Panc1 (cell line): Measurements from ENCODE around the gene CAPN8. TPM values are rescaled to one million over a fixed set of nuclear protein-coding genes. Genes with fewer than 3 reads are reported as not detected.

Source experiments
- ATAC-seq: fragments of 200-7000 bp; cut with Tn5 transposase; 2 replicates; pipeline ENCODE4 v1.9.1; 2020; ENCODE audit warnings: mild to moderate bottlenecking, moderate library complexity
- BruUV-seq: library from RNA; stranded (reverse); fragments of 400-500 nt; replicated peaks from 2 replicates; lab custom pipeline; 2021; lab: Mats Ljungman, UMichigan
- CTCF ChIA-PET: fragments of 300-600 bp; sonication (Branson Sonifier 250); formaldehyde crosslinking; loops from one replicate; lab custom pipeline; 2022; ENCODE audit warnings: antibody characterized with exemption; lab: Charles Lee
- POLR2A ChIA-PET: fragments of 300-600 bp; sonication (Branson Sonifier 250); formaldehyde crosslinking; loops from one replicate; lab custom pipeline; 2022; ENCODE audit warnings: antibody characterized with exemption; lab: Charles Lee
- DNase-seq: peaks from one replicate; pipeline ENCODE4 v3.0.0-alpha.2; 2010; ENCODE audit warnings: low read depth, low spot score
- H3K27ac ChIP-seq: 2 replicates; pipeline ENCODE4 v1.5.1; 2011; ENCODE audit warnings: mild to moderate bottlenecking, low read length, inconsistent platforms
- H3K27me3 ChIP-seq: fragments of 200-500 bp; sonication (Bioruptor generic); 2 replicates; pipeline ENCODE4 v1.6.0; 2014; ENCODE audit warnings: low read length, inconsistent platforms; ENCODE audit not compliant: control insufficient read depth, insufficient read depth
- H3K36me3 ChIP-seq: fragments of 200-500 bp; sonication (Bioruptor generic); 2 replicates; pipeline ENCODE4 v1.5.1; 2014; ENCODE audit warnings: inconsistent platforms, mild to moderate bottlenecking, low read length, moderate library complexity; ENCODE audit not compliant: control insufficient read depth, insufficient read depth
- H3K4me1 ChIP-seq: 2 replicates; pipeline ENCODE4 v1.5.1; 2011; ENCODE audit warnings: inconsistent platforms, mild to moderate bottlenecking, low read length, moderate library complexity; ENCODE audit not compliant: control insufficient read depth, insufficient read depth
- H3K4me3 ChIP-seq, 2 experiments: 2 replicates each; pipeline ENCODE4 v1.5.1; 2011 to 2012; ENCODE audit warnings: low read depth in 2 of 2, low read length in 2 of 2, mild to moderate bottlenecking in 2 of 2, inconsistent platforms in 1 of 2, moderate library complexity in 1 of 2
- H3K9me3 ChIP-seq: fragments of 200-500 bp; sonication (Bioruptor generic); 2 replicates; pipeline ENCODE4 v1.5.1; 2014; ENCODE audit warnings: low read depth, mild to moderate bottlenecking, inconsistent platforms, low read length, moderate library complexity; ENCODE audit not compliant: control insufficient read depth, insufficient read depth
- POLR2AphosphoS5 ChIP-seq: IDR thresholded peaks from 2 replicates; pipeline ENCODE4 v1.6.1; 2012; ENCODE audit warnings: mild to moderate bottlenecking, low read depth, low read length, moderate library complexity
- SIN3A ChIP-seq: IDR thresholded peaks from 2 replicates; pipeline ENCODE4 v1.6.1; 2012; ENCODE audit warnings: low read depth, mild to moderate bottlenecking, low read length, moderate library complexity, borderline replicate concordance; ENCODE audit not compliant: insufficient read depth
- TCF7L2 ChIP-seq: IDR thresholded peaks from 2 replicates; pipeline ENCODE4 v1.6.1; 2011; ENCODE audit warnings: mild to moderate bottlenecking, low read depth, low read length, inconsistent platforms
- in situ Hi-C: cut with HindIII; loops from 2 replicates; pipeline ENCODE4 v1.10.0; 2016; ENCODE audit warnings: low sequenced_read_pairs, low pct_unique_long_range_greater_than_20kb
- intact Hi-C: fragments of 100-400 bp; cut with micrococcal nuclease; formaldehyde crosslinking; loops from one replicate; pipeline ENCODE4 v1.10.0; 2022; ENCODE audit not compliant: unreplicated experiment
- total RNA-seq: library from RNA; stranded (reverse); gene quantifications from one replicate; pipeline ENCODE4 v1.2.1, GENCODE V29; 2021; ENCODE audit not compliant: unreplicated experiment
- TF ChIP-seq, protein P1 (sequence below): fragments of 450-650 bp; IDR thresholded peaks from 2 replicates; pipeline ENCODE4 v1.5.1; 2017; ENCODE audit warnings: mild to moderate bottlenecking
- TF ChIP-seq, protein P2 (sequence below), 2 experiments: IDR thresholded peaks; 2 replicates each; pipeline ENCODE4 v1.6.1; 2011 to 2012; ENCODE audit warnings: low read depth in 2 of 2, control low read depth in 1 of 2, low read length in 1 of 2, mild to moderate bottlenecking in 1 of 2, moderate library complexity in 1 of 2; ENCODE audit not compliant: insufficient read depth in 1 of 2

The CAPN8 gene
- total RNA-seq, 1 experiment from 2014 or later: 0.28 TPM

DNA sequence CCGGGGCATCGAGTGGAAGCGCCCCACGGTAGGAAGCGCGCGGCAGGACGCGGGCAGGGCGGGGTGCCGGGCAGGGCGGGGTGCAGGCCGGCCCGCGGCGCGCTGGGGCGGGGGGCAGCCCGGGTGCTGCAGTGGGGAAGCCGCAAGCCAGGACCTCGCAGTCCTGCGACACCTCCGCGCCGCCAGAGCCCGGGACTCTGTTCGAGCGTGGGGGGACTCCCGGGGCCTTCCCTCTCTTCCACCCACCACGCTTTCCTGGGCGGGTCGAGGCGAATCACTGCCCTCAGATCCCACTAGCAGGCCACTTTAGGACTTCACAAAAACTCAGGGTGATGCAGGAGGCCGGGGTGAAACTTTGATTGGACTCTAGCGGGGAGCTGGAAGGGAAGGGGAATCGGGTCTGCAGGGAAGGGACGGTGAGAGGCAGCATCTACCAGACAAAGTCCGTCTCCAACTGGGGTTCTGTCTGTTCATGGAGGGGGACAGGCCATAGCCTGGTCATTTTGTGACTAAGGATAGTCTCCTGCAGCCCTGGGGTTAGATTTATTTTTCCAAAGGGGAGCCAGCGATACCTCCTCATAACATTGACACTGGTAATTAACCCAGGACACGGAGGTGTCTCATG, 47.5 kb upstream of the CAPN8 start:
- peak overlapping the region; percentile 96 for H3K27ac ChIP-seq
- no peak for DNase-seq
- H3K9me3 ChIP-seq: no peaks in the 10 kb centered on the region
- no peak for TF ChIP-seq TCF7L2
- TF ChIP-seq, protein P1, sequence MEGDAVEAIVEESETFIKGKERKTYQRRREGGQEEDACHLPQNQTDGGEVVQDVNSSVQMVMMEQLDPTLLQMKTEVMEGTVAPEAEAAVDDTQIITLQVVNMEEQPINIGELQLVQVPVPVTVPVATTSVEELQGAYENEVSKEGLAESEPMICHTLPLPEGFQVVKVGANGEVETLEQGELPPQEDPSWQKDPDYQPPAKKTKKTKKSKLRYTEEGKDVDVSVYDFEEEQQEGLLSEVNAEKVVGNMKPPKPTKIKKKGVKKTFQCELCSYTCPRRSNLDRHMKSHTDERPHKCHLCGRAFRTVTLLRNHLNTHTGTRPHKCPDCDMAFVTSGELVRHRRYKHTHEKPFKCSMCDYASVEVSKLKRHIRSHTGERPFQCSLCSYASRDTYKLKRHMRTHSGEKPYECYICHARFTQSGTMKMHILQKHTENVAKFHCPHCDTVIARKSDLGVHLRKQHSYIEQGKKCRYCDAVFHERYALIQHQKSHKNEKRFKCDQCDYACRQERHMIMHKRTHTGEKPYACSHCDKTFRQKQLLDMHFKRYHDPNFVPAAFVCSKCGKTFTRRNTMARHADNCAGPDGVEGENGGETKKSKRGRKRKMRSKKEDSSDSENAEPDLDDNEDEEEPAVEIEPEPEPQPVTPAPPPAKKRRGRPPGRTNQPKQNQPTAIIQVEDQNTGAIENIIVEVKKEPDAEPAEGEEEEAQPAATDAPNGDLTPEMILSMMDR: no peak
- TF ChIP-seq, protein P2, sequence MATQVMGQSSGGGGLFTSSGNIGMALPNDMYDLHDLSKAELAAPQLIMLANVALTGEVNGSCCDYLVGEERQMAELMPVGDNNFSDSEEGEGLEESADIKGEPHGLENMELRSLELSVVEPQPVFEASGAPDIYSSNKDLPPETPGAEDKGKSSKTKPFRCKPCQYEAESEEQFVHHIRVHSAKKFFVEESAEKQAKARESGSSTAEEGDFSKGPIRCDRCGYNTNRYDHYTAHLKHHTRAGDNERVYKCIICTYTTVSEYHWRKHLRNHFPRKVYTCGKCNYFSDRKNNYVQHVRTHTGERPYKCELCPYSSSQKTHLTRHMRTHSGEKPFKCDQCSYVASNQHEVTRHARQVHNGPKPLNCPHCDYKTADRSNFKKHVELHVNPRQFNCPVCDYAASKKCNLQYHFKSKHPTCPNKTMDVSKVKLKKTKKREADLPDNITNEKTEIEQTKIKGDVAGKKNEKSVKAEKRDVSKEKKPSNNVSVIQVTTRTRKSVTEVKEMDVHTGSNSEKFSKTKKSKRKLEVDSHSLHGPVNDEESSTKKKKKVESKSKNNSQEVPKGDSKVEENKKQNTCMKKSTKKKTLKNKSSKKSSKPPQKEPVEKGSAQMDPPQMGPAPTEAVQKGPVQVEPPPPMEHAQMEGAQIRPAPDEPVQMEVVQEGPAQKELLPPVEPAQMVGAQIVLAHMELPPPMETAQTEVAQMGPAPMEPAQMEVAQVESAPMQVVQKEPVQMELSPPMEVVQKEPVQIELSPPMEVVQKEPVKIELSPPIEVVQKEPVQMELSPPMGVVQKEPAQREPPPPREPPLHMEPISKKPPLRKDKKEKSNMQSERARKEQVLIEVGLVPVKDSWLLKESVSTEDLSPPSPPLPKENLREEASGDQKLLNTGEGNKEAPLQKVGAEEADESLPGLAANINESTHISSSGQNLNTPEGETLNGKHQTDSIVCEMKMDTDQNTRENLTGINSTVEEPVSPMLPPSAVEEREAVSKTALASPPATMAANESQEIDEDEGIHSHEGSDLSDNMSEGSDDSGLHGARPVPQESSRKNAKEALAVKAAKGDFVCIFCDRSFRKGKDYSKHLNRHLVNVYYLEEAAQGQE (IDR thresholded peaks at IDR 0.05; ENCODE audit: insufficient read depth in 1 of 2, low read depth in 2 of 2, low read length in 1 of 2): no peak
- TF ChIP-seq POLR2AphosphoS5: no peak
- TF ChIP-seq SIN3A: no peak
- CTCF ChIA-PET: no interaction called here
- POLR2A ChIA-PET: no interaction called here
- H3K36me3 ChIP-seq: peaks cover 2% of the 10 kb centered on the region; the same call in 1 of the 2 replicates
- peaks cover 62% of the 10 kb centered on the region for H3K4me1 ChIP-seq
- no TSS peak for BruUV-seq
- H3K27me3 ChIP-seq: no peaks in the 10 kb centered on the region
- in situ Hi-C loops: no loop called here
- ATAC-seq: peak; percentile 47
- peak overlapping the region; percentile 74 to 93 for H3K4me3 ChIP-seq
- intact Hi-C loops: loop anchor here (5.0 kb wide), 1 partner anchor 34 kb away; no protein-coding TSS in a partner anchor

DNA sequence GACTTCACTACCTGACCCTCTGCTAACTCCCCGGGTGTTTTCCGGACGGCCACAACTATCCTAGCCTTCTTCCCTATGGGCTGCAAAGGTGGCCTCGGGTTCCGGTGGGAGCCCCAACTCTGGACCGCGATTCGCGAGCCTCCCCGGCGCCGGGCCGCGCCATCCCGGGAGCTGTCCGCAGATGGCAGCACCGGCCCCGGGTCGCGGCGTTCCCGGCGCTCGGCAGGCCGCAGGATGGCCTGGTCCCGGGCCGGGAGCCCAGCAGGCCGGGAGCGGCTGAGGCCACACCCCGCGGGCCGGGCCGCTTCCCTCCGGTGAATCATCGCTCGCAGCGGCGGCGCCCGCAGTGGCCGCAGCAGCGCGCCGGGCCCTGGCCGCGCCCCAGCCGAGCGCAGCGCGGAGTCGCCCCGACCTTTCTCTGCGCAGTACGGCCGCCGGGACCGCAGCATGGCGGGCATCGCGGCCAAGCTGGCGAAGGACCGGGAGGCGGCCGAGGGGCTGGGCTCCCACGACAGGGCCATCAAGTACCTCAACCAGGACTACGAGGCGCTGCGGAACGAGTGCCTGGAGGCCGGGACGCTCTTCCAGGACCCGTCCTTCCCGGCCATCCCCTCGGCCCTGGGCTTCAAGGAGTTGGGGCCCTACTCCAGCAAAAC, 46.8 kb upstream of the CAPN8 start, which contains the start of gene CAPN2:
Gene CAPN2 (plus strand): TSS at position 346 of the 656 bp plus-strand sequence. CDS start 102 bp downstream, at position 448.
- ChIA-PET POLR2A (no interaction called here), CTCF (interaction anchor here (0.6 to 1.0 kb wide), 2 partner anchors 37 to 338 kb away, joined by 4 to 5 read pairs; no protein-coding TSS in a partner anchor)
- intact Hi-C loops (loop anchor here (5.0 kb wide), 1 partner anchor 35 kb away; no protein-coding TSS in a partner anchor), in situ Hi-C loops (no loop called here)
- ATAC-seq (peak; percentile 81), DNase-seq (no peak)
- BruUV-seq: no TSS peak
- Histone ChIP-seq H3K36me3 (peaks cover 2% of the 10 kb centered on the region; the same call in 1 of the 2 replicates), H3K4me3 (peak within 1 kb of the TSS; percentile 74 to 93), H3K27ac (peak within 1 kb of the TSS; percentile 96), H3K9me3 (no peaks in the 10 kb centered on the region), H3K4me1 (peaks cover 66% of the 10 kb centered on the region), H3K27me3 (no peaks in the 10 kb centered on the region)
- TF ChIP-seq, protein P1: peak; percentile 85
- TF ChIP-seq SIN3A: peak; percentile 53; the same call in 1 of the 2 replicates
- no peak for TF ChIP-seq POLR2AphosphoS5
- TF ChIP-seq, protein P2 (IDR thresholded peaks at IDR 0.05; ENCODE audit: insufficient read depth in 1 of 2, low read depth in 2 of 2, low read length in 1 of 2): no peak
- TF ChIP-seq TCF7L2: 0 out of 2 replicates have a peak, but pooled peaks have one; percentile 23
